Measurements from ENCODE around the gene PDE4D. TPM values are rescaled to one million over a fixed set of nuclear protein-coding genes. Genes with fewer than 3 reads are reported as not detected.

The PDE4D gene
- total RNA-seq, 4 donors from 2014 or later: 14.7 to 36.3 (median 24.7) TPM

- TF ChIP-seq CTCF (IDR thresholded peaks at IDR 0.05) (no peak), POLR2A (IDR thresholded peaks at IDR 0.05) (no peak)
- intact Hi-C loops (cut with DNase I): no loop called here
- H3K27ac ChIP-seq: no peak overlapping the region
- H3K4me1 ChIP-seq: peaks cover 0 to 10% of the 10 kb centered on the region in 2 donors
- H3K9me3 ChIP-seq: no peaks in the 10 kb centered on the region
- no peaks in the 10 kb centered on the region for H3K36me3 ChIP-seq
- no peaks in the 10 kb centered on the region for H3K27me3 ChIP-seq
- no peak overlapping the region for H3K4me3 ChIP-seq (replicated peaks in 1 of 3)
- 82 to 83% methylated on average over 1 of the region's 1 CpG for WGBS, 2 donors
- no peak for DNase-seq
Observed at GRCh38 chr5:59259237-59259636, 634.3 kb downstream of the PDE4D start.

GRCh38 chr5:59257488-59258400 lies 635.8 kb downstream of the PDE4D start:
- peaks cover 0 to 10% of the 10 kb centered on the region in 2 donors for H3K4me1 ChIP-seq
- WGBS, 2 donors: 79 to 89% methylated on average over 4 of the region's 4 CpGs
- no peak overlapping the region for H3K27ac ChIP-seq
- no peak overlapping the region for H3K4me3 ChIP-seq (replicated peaks in 1 of 3)
- H3K27me3 ChIP-seq: no peaks in the 10 kb centered on the region
- TF ChIP-seq POLR2A (IDR thresholded peaks at IDR 0.05): no peak
- no peak for TF ChIP-seq CTCF (IDR thresholded peaks at IDR 0.05)
- DNase-seq: no peak
- intact Hi-C loops (cut with DNase I): no loop called here
- H3K36me3 ChIP-seq: no peaks in the 10 kb centered on the region
- H3K9me3 ChIP-seq: no peaks in the 10 kb centered on the region

GRCh38 chr5:59256331-59256730 lies 637.2 kb downstream of the PDE4D start:
- H3K4me1 ChIP-seq: peaks cover 0 to 4% of the 10 kb centered on the region in 2 donors
- no peak overlapping the region for H3K27ac ChIP-seq
- no peaks in the 10 kb centered on the region for H3K27me3 ChIP-seq
- H3K4me3 ChIP-seq (replicated peaks in 1 of 3): no peak overlapping the region
- H3K36me3 ChIP-seq: no peaks in the 10 kb centered on the region
- TF ChIP-seq CTCF (IDR thresholded peaks at IDR 0.05) (no peak), POLR2A (IDR thresholded peaks at IDR 0.05) (no peak)
- DNase-seq: no peak
- no peaks in the 10 kb centered on the region for H3K9me3 ChIP-seq
- intact Hi-C loops (cut with DNase I): no loop called here
- WGBS, 2 donors: 70% methylated on average over 3 of the region's 3 CpGs

GRCh38 chr5:59254055-59254687 lies 639.4 kb downstream of the PDE4D start:
- DNase-seq: no peak
- no peak for TF ChIP-seq POLR2A (IDR thresholded peaks at IDR 0.05)
- no peak for TF ChIP-seq CTCF (IDR thresholded peaks at IDR 0.05)
- Histone ChIP-seq H3K27me3 (no peaks in the 10 kb centered on the region), H3K4me1 (no peaks in the 10 kb centered on the region), H3K9me3 (no peaks in the 10 kb centered on the region), H3K27ac (no peak overlapping the region), H3K36me3 (no peaks in the 10 kb centered on the region), H3K4me3 (replicated peaks in 1 of 3) (no peak overlapping the region)
- intact Hi-C loops (cut with DNase I): no loop called here
- 94 to 97% methylated on average over 2 of the region's 2 CpGs for WGBS, 2 donors

GRCh38 chr5:59253625-59254024 lies 639.9 kb downstream of the PDE4D start:
- no peaks in the 10 kb centered on the region for H3K36me3 ChIP-seq
- H3K27ac ChIP-seq: no peak overlapping the region
- DNase-seq: no peak
- intact Hi-C loops (cut with DNase I): no loop called here
- H3K4me1 ChIP-seq: no peaks in the 10 kb centered on the region
- no peak overlapping the region for H3K4me3 ChIP-seq (replicated peaks in 1 of 3)
- 76 to 79% methylated on average over 1 of the region's 1 CpG for WGBS, 2 donors
- no peaks in the 10 kb centered on the region for H3K9me3 ChIP-seq
- H3K27me3 ChIP-seq: no peaks in the 10 kb centered on the region
- no peak for TF ChIP-seq POLR2A (IDR thresholded peaks at IDR 0.05)
- TF ChIP-seq CTCF (IDR thresholded peaks at IDR 0.05): no peak
